GM12878 (cell line): Measurements from ENCODE around the gene LTK. TPM values are rescaled to one million over a fixed set of nuclear protein-coding genes. Genes with fewer than 3 reads are reported as not detected.

Source experiments
- ATAC-seq: fragments of 200-7000 bp; cut with Tn5 transposase; 3 replicates; pipeline ENCODE4 v1.9.1; 2020; ENCODE audit warnings: mild to moderate bottlenecking, moderate library complexity
- BruUV-seq: library from RNA; stranded (reverse); fragments of 400-500 nt; replicated peaks from 2 replicates; lab custom pipeline; 2021; lab: Mats Ljungman, UMichigan
- CTCF ChIA-PET: fragments of 300-600 bp; sonication (Branson Sonifier 250); formaldehyde crosslinking; extraction: SDS; loops from one replicate; lab custom pipeline; 2021; ENCODE audit warnings: inconsistent platforms; lab: Yijun Ruan, JAX
- POLR2A ChIA-PET: fragments of 350-600 bp; formaldehyde crosslinking; extraction: SDS; loops from one replicate; lab custom pipeline; 2021; ENCODE audit warnings: inconsistent platforms; lab: Charles Lee
- RAD21 ChIA-PET: fragments of 300-600 bp; sonication (Branson Sonifier 250); formaldehyde crosslinking; loops from one replicate; lab custom pipeline; 2023; ENCODE audit warnings: antibody characterized with exemption; ENCODE audit not compliant: unreplicated experiment; lab: Charles Lee
- SMC1A ChIA-PET: fragments of 300-600 bp; sonication (Branson Sonifier 250); formaldehyde crosslinking; loops from one replicate; lab custom pipeline; 2023; ENCODE audit not compliant: unreplicated experiment, uncharacterized antibody; lab: Charles Lee
- DNase-seq: peaks from one replicate; pipeline ENCODE4 v3.0.0-alpha.2; 2011; ENCODE audit warnings: low read depth, low spot score
- FAIRE-seq: peaks from 3 replicates; lab custom pipeline; 2011; peaks lifted over from hg19 to GRCh38; lab: Jason Lieb, UNC
- H2AFZ ChIP-seq: 2 replicates; pipeline ENCODE4 v1.6.0; 2011; ENCODE audit warnings: low read depth, low read length, control low read depth; ENCODE audit not compliant: control insufficient read depth
- H3K27ac ChIP-seq: 2 replicates; pipeline ENCODE4 v1.5.1; 2011; ENCODE audit warnings: control low read depth; ENCODE audit not compliant: control insufficient read depth, insufficient read depth
- H3K27me3 ChIP-seq, 2 experiments: replicated peaks in 1 of 2; 2 replicates each; pipeline versions ENCODE4 v1.6.0 to v1.6.1; 2011; ENCODE audit warnings: low read length in 1 of 2; ENCODE audit not compliant: control insufficient read depth in 2 of 2, insufficient read depth in 2 of 2
- H3K36me3 ChIP-seq, 2 experiments: 2 replicates each; pipeline ENCODE4 v1.5.1; 2011; ENCODE audit warnings: low read length in 1 of 2; ENCODE audit not compliant: control insufficient read depth in 2 of 2, insufficient read depth in 2 of 2
- H3K4me1 ChIP-seq: 2 replicates; pipeline ENCODE4 v1.6.1; 2011; ENCODE audit warnings: mild to moderate bottlenecking, low read length, moderate library complexity, mixed read lengths; ENCODE audit not compliant: control insufficient read depth, insufficient read depth
- H3K4me2 ChIP-seq: 2 replicates; pipeline ENCODE4 v1.6.0; 2011; ENCODE audit warnings: control low read depth; ENCODE audit not compliant: control insufficient read depth, insufficient read depth
- H3K4me3 ChIP-seq: fragments of 200-600 bp; sonication (generic); 2 replicates; pipeline ENCODE4 v1.5.1; 2016
- H3K79me2 ChIP-seq: 2 replicates; pipeline ENCODE4 v1.6.0; 2011; ENCODE audit warnings: low read length; ENCODE audit not compliant: control insufficient read depth, insufficient read depth
- H3K9ac ChIP-seq: 2 replicates; pipeline ENCODE4 v1.8.0; 2011; ENCODE audit warnings: low read length, control low read depth, mixed read lengths; ENCODE audit not compliant: control insufficient read depth, insufficient read depth
- H3K9me3 ChIP-seq: replicated peaks from 3 replicates; pipeline ENCODE4 v1.5.1; 2011; ENCODE audit warnings: mild to moderate bottlenecking, low read length; ENCODE audit not compliant: control insufficient read depth, insufficient read depth
- H4K20me1 ChIP-seq: 2 replicates; pipeline ENCODE4 v1.6.0; 2011; ENCODE audit not compliant: control insufficient read depth, insufficient read depth
- CHD1 ChIP-seq: IDR thresholded peaks from 2 replicates; pipeline ENCODE4 v1.6.1; 2012; ENCODE audit warnings: low read depth, low read length, improper control_type of control experiment
- GABPA ChIP-seq: IDR thresholded peaks from 2 replicates; pipeline ENCODE4 v1.6.1; 2014; ENCODE audit warnings: antibody characterized with exemption, low read depth, mild to moderate bottlenecking, inconsistent platforms
- ZNF207 ChIP-seq: fragments of 450-650 bp; IDR thresholded peaks from 2 replicates; pipeline ENCODE4 v1.6.1; 2014; ENCODE audit warnings: antibody characterized with exemption, mild to moderate bottlenecking, borderline replicate concordance
- WGBS: methylation state at CpG from one replicate; pipeline ENCODE4 v1.1.6; 2016; ENCODE audit warnings: low lambda C conversion rate; ENCODE audit not compliant: insufficient replicate concordance, insufficient coverage; ENCODE audit errors: missing lambda C conversion rate; 5-methylcytosine and 5-hydroxymethylcytosine counted together
- in situ Hi-C: fragments of 300-500 bp; cut with MboI; formaldehyde crosslinking; loops from 9 replicates; pipeline ENCODE4 v1.14.3; 2018; ENCODE audit warnings: mixed read lengths
- intact Hi-C: fragments of 100-400 bp; cut with micrococcal nuclease; formaldehyde crosslinking; loops from one replicate; pipeline ENCODE4 v1.14.2; 2022; ENCODE audit not compliant: unreplicated experiment
- polyA plus RNA-seq, 11 experiments: library from polyadenylated mRNA; depleted of rRNA in 4 of 11; unstranded in 6 of 11; stranded (reverse) in 5 of 11; fragments of >200 nt; fragmentation: Nextera tagmentation in 4 of 11; fragmentation: Illumina TruSeq in 1 of 11; extraction: Ambion mirVana in 4 of 11; extraction: Trizol in 1 of 11; gene quantifications; 1 replicate in 1 of 11; 2 replicates in 10 of 11; pipeline versions ENCODE4 v1.2.1 to v1.2.3, GENCODE V29; 2011 to 2016; ENCODE audit warnings: inconsistent platforms in 2 of 11, missing spikeins in 2 of 11, low read depth in 1 of 11
- total RNA-seq, 4 experiments: library from RNA; depleted of rRNA in 3 of 4; stranded (reverse); fragments of >200 nt in 3 of 4; fragmentation: Illumina TruSeq in 1 of 4; extraction: Trizol in 1 of 4; gene quantifications; 2 replicates each; pipeline versions ENCODE4 v1.2.1 to v1.2.3, GENCODE V29; 2013 to 2021
- TF ChIP-seq, protein P1 (sequence below): fragments of 450-650 bp; IDR thresholded peaks from 2 replicates; pipeline ENCODE4 v1.6.1; 2018; ENCODE audit warnings: mild to moderate bottlenecking, low read depth, moderate library complexity; ENCODE audit not compliant: partially characterized antibody
- TF ChIP-seq, protein P2 (sequence below): IDR thresholded peaks from 2 replicates; pipeline ENCODE4 v1.6.1; 2012; ENCODE audit warnings: mild to moderate bottlenecking, low read depth, low read length

Gene LTK
- total and polyA plus RNA-seq, 10 of the 15 experiments (the other 5 are each of a cell fraction or from before 2014, with no cell fraction given) = 0.07 to 0.80 (median 0.20) TPM; not detected in 1

DNA sequence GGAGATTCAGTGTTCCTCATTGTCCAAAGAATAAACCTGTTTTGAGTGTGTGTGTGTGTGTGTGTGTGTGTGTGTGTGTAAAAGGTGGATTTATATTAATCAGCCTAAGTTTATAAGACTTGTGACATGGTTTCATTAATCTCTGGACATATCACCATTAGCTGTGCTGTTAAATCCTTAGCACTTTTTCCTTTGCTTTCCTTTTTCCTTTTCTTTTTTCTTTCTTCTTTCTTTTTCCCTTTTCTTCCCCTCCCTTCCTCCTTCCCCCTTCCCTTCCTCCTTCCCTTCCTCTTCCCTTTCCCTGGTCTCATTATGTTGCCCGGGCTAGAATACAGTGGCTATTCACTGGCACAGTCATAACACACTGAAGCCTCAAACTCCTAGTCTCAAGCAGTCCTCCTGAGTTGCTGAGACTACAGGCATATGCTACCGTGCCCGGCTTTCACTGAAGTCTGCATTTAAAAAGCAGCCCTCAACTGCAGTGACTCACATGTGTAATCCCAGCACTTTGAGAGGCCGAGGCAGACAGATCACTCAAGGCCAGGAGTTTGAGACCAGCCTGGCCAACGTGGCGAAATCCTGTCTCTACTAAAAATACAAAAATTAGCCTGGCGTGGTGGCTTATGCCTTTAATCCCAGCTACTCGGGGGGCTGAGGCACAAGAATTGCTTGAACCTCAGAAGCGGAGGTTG, 48.6 kb downstream of the LTK start:
- H3K27me3 ChIP-seq = no peaks in the 10 kb centered on the region
- ChIA-PET CTCF (interaction anchor here (0.6 to 3.1 kb wide), 45 partner anchors 10 to 1280 kb away, joined by 3 to 33 read pairs (median 4); partner anchors contain the start of genes ITPKA, LTK, MAPKBP1 and NDUFAF1), POLR2A (interaction anchor here (0.5 to 0.9 kb wide), 3 partner anchors 27 to 598 kb away, joined by 3 to 4 read pairs (median 3); no protein-coding TSS in a partner anchor), SMC1A (interaction anchor here (0.6 to 2.4 kb wide), 27 partner anchors 10 to 440 kb away, joined by 3 to 14 read pairs (median 4); partner anchors contain the start of genes LTK, MAPKBP1 and RPAP1), RAD21 (interaction anchor here (0.6 to 3.5 kb wide), 23 partner anchors 14 to 619 kb away, joined by 3 to 20 read pairs (median 4); partner anchors contain the start of genes ITPKA, LTK, MAPKBP1 and RPAP1)
- no peaks in the 10 kb centered on the region for H4K20me1 ChIP-seq
- H3K36me3 ChIP-seq = peaks cover 4 to 29% of the 10 kb centered on the region in 2 experiments; a peak in 3 of 4 replicates
- no peaks in the 10 kb centered on the region for H3K4me1 ChIP-seq
- ATAC-seq (no peak), DNase-seq (no peak), FAIRE-seq (no peak)
- H3K9ac ChIP-seq = no peak overlapping the region
- no peaks in the 10 kb centered on the region for H3K79me2 ChIP-seq
- no peak overlapping the region for H3K4me2 ChIP-seq
- in situ Hi-C loops = no loop called here
- intact Hi-C loops = loop anchor here (5.0 to 10.0 kb wide), 4 partner anchors 92 to 347 kb away; partner anchors contain the start of gene TYRO3
- BruUV-seq = no TSS peak
- WGBS = 93% methylated on average over 9 of the region's 9 CpGs
- H3K9me3 ChIP-seq = no peaks in the 10 kb centered on the region
- no peak overlapping the region for H2AFZ ChIP-seq
- no peak overlapping the region for H3K27ac ChIP-seq
- no peak for TF ChIP-seq GABPA
- TF ChIP-seq, protein P1, sequence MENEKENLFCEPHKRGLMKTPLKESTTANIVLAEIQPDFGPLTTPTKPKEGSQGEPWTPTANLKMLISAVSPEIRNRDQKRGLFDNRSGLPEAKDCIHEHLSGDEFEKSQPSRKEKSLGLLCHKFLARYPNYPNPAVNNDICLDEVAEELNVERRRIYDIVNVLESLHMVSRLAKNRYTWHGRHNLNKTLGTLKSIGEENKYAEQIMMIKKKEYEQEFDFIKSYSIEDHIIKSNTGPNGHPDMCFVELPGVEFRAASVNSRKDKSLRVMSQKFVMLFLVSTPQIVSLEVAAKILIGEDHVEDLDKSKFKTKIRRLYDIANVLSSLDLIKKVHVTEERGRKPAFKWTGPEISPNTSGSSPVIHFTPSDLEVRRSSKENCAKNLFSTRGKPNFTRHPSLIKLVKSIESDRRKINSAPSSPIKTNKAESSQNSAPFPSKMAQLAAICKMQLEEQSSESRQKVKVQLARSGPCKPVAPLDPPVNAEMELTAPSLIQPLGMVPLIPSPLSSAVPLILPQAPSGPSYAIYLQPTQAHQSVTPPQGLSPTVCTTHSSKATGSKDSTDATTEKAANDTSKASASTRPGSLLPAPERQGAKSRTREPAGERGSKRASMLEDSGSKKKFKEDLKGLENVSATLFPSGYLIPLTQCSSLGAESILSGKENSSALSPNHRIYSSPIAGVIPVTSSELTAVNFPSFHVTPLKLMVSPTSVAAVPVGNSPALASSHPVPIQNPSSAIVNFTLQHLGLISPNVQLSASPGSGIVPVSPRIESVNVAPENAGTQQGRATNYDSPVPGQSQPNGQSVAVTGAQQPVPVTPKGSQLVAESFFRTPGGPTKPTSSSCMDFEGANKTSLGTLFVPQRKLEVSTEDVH = no peak
- no peak for TF ChIP-seq CHD1
- TF ChIP-seq ZNF207 = no peak
- TF ChIP-seq, protein P2, sequence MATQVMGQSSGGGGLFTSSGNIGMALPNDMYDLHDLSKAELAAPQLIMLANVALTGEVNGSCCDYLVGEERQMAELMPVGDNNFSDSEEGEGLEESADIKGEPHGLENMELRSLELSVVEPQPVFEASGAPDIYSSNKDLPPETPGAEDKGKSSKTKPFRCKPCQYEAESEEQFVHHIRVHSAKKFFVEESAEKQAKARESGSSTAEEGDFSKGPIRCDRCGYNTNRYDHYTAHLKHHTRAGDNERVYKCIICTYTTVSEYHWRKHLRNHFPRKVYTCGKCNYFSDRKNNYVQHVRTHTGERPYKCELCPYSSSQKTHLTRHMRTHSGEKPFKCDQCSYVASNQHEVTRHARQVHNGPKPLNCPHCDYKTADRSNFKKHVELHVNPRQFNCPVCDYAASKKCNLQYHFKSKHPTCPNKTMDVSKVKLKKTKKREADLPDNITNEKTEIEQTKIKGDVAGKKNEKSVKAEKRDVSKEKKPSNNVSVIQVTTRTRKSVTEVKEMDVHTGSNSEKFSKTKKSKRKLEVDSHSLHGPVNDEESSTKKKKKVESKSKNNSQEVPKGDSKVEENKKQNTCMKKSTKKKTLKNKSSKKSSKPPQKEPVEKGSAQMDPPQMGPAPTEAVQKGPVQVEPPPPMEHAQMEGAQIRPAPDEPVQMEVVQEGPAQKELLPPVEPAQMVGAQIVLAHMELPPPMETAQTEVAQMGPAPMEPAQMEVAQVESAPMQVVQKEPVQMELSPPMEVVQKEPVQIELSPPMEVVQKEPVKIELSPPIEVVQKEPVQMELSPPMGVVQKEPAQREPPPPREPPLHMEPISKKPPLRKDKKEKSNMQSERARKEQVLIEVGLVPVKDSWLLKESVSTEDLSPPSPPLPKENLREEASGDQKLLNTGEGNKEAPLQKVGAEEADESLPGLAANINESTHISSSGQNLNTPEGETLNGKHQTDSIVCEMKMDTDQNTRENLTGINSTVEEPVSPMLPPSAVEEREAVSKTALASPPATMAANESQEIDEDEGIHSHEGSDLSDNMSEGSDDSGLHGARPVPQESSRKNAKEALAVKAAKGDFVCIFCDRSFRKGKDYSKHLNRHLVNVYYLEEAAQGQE = no peak
- H3K4me3 ChIP-seq = no peak overlapping the region
